ENCODE results near the gene LARP4B.

Gene LARP4B

DNA sequence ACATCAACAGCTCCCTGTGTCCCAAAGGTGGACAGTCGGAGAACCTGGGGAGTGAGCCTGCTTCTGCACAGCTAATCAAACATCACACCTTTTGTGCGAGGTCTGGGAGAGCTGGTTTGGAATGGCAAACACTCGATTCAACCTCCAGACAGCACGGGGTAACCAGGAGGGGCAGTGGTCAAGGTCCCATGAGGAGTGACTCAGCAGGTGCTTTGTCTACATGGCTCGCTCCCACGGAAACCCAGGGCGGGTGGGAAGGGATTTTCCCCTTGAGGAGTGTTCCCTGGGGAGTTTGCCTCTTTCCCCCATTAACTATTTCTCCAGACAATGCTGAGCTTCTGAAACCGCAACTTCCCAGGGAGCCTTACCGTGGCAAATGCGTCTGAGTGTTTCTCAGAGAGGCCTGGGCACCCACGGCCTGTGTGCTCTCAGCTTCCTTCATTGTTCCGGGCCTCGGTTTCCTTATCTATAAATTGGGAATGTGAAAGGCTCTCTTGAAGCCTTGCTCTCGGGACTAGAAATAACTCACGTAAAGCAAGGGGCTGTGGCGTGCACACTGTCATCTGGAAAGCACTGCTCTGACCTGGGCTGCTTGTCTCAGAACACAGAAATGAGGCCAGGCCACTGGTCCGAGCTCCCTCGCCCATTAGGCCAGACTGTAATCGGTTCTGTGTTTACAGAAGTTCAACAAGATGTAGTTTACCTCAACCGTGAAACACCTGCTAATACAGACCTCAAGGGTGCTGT, 42.7 kb upstream of the LARP4B start (continued):
- TF ChIP-seq ZNF138 (tag by site-specific recombination; IDR thresholded peaks at IDR 0.05; ENCODE audit: borderline replicate concordance) (no peak), FEZF1 (tag by site-specific recombination; IDR thresholded peaks at IDR 0.05) (no peak)
- TF ChIP-seq, protein P1, sequence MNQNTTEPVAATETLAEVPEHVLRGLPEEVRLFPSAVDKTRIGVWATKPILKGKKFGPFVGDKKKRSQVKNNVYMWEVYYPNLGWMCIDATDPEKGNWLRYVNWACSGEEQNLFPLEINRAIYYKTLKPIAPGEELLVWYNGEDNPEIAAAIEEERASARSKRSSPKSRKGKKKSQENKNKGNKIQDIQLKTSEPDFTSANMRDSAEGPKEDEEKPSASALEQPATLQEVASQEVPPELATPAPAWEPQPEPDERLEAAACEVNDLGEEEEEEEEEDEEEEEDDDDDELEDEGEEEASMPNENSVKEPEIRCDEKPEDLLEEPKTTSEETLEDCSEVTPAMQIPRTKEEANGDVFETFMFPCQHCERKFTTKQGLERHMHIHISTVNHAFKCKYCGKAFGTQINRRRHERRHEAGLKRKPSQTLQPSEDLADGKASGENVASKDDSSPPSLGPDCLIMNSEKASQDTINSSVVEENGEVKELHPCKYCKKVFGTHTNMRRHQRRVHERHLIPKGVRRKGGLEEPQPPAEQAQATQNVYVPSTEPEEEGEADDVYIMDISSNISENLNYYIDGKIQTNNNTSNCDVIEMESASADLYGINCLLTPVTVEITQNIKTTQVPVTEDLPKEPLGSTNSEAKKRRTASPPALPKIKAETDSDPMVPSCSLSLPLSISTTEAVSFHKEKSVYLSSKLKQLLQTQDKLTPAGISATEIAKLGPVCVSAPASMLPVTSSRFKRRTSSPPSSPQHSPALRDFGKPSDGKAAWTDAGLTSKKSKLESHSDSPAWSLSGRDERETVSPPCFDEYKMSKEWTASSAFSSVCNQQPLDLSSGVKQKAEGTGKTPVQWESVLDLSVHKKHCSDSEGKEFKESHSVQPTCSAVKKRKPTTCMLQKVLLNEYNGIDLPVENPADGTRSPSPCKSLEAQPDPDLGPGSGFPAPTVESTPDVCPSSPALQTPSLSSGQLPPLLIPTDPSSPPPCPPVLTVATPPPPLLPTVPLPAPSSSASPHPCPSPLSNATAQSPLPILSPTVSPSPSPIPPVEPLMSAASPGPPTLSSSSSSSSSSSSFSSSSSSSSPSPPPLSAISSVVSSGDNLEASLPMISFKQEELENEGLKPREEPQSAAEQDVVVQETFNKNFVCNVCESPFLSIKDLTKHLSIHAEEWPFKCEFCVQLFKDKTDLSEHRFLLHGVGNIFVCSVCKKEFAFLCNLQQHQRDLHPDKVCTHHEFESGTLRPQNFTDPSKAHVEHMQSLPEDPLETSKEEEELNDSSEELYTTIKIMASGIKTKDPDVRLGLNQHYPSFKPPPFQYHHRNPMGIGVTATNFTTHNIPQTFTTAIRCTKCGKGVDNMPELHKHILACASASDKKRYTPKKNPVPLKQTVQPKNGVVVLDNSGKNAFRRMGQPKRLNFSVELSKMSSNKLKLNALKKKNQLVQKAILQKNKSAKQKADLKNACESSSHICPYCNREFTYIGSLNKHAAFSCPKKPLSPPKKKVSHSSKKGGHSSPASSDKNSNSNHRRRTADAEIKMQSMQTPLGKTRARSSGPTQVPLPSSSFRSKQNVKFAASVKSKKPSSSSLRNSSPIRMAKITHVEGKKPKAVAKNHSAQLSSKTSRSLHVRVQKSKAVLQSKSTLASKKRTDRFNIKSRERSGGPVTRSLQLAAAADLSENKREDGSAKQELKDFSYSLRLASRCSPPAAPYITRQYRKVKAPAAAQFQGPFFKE (tag by site-specific recombination; IDR thresholded peaks at IDR 0.05; ENCODE audit: borderline replicate concordance) = no peak

DNA sequence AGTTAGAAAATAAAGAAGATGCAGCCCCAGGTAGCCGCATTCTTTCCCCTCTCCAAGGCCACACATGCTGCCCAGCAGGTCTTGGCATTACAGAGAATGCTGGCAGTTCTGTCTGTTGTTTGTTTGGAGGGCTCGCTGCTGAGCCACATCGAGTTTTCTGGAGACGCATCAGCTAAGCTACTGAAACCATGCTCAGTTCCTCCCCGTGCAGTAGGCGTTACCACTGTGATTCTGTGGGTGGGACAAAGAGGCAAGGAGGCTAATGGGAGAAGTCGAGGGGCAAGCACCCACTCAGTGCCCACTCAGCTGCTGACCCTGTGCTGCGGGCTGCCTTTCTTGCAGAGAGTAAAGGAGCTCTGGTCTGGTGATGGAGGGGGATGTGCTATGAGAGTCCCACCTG, 41.3 kb upstream of the LARP4B start:
- Histone ChIP-seq H3K9me3 (ENCODE audit: control insufficient read depth, insufficient read depth, low read depth, low read length) (no peaks in the 10 kb centered on the region), H3K27ac (ENCODE audit: extremely low read depth, low read depth, low read length) (no peak overlapping the region), H3K4me3 (ENCODE audit: low read depth, low read length) (no peak overlapping the region), H3K4me1 (ENCODE audit: control insufficient read depth, insufficient read depth, low read length) (no peaks in the 10 kb centered on the region), H3K36me3 (ENCODE audit: control insufficient read depth in 2 of 2, insufficient read depth in 1 of 2, low read length in 2 of 2) (peaks cover 0 to 6% of the 10 kb centered on the region in 2 experiments; a peak in 1 of 3 replicates)
- ChIA-PET POLR2A (interaction anchor here (1.0 kb wide), 1 partner anchor 14 kb away, joined by 3 read pairs; no protein-coding TSS in a partner anchor), CTCF (no interaction called here)
- TF ChIP-seq ZNF140 (tag by site-specific recombination; IDR thresholded peaks at IDR 0.05) = no peak
- TF ChIP-seq ZNF501 (tag by site-specific recombination; IDR thresholded peaks at IDR 0.05) = no peak
- no peak for TF ChIP-seq IKZF3 (tag by site-specific recombination; IDR thresholded peaks at IDR 0.05)
- TF ChIP-seq EGR2 (tag by site-specific recombination; IDR thresholded peaks at IDR 0.05; ENCODE audit: low read depth) = peak; percentile 56

DNA sequence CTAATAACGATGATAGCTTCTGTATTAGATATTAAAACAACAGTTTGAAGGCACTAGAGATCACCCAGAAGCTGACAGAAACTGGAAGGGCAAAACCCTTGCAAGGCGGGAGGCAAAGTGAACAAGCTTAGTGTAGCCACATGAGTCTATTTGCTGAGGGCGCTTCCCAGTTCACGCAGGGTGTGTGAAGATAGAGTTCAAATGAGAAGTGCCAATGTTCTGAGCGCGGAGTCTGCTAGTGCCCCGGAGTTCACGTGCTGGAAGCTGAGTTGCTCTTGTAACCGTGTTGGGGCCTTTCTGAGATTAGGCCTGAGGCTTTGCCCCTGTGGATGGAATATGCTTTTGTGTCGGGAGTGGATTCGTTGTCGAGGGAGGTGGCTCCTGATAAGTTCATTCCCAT, 40.1 kb upstream of the LARP4B start:
- ChIA-PET CTCF (no interaction called here), POLR2A (no interaction called here)
- H3K9me3 ChIP-seq (ENCODE audit: control insufficient read depth, insufficient read depth, low read depth, low read length) = no peaks in the 10 kb centered on the region
- no peak overlapping the region for H3K4me3 ChIP-seq (ENCODE audit: low read depth, low read length)
- H3K27ac ChIP-seq (ENCODE audit: extremely low read depth, low read depth, low read length) = no peak overlapping the region
- peaks cover 0 to 4% of the 10 kb centered on the region in 2 experiments; a peak in 1 of 3 replicates for H3K36me3 ChIP-seq (ENCODE audit: control insufficient read depth in 2 of 2, insufficient read depth in 1 of 2, low read length in 2 of 2)
- H3K4me1 ChIP-seq (ENCODE audit: control insufficient read depth, insufficient read depth, low read length) = no peaks in the 10 kb centered on the region
- TF ChIP-seq ZNF791 (tag by site-specific recombination; IDR thresholded peaks at IDR 0.05) = no peak
- no peak for TF ChIP-seq ZNF701 (tag by site-specific recombination; IDR thresholded peaks at IDR 0.05)
- TF ChIP-seq, protein P2, sequence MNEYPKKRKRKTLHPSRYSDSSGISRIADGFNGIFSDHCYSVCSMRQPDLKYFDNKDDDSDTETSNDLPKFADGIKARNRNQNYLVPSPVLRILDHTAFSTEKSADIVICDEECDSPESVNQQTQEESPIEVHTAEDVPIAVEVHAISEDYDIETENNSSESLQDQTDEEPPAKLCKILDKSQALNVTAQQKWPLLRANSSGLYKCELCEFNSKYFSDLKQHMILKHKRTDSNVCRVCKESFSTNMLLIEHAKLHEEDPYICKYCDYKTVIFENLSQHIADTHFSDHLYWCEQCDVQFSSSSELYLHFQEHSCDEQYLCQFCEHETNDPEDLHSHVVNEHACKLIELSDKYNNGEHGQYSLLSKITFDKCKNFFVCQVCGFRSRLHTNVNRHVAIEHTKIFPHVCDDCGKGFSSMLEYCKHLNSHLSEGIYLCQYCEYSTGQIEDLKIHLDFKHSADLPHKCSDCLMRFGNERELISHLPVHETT (tag by site-specific recombination; IDR thresholded peaks at IDR 0.05) = no peak
- no peak for TF ChIP-seq ZNF416 (tag by site-specific recombination; IDR thresholded peaks at IDR 0.05)
- TF ChIP-seq ZNF132 (tag by site-specific recombination; IDR thresholded peaks at IDR 0.05; ENCODE audit: borderline replicate concordance) = no peak
- TF ChIP-seq, protein P3, sequence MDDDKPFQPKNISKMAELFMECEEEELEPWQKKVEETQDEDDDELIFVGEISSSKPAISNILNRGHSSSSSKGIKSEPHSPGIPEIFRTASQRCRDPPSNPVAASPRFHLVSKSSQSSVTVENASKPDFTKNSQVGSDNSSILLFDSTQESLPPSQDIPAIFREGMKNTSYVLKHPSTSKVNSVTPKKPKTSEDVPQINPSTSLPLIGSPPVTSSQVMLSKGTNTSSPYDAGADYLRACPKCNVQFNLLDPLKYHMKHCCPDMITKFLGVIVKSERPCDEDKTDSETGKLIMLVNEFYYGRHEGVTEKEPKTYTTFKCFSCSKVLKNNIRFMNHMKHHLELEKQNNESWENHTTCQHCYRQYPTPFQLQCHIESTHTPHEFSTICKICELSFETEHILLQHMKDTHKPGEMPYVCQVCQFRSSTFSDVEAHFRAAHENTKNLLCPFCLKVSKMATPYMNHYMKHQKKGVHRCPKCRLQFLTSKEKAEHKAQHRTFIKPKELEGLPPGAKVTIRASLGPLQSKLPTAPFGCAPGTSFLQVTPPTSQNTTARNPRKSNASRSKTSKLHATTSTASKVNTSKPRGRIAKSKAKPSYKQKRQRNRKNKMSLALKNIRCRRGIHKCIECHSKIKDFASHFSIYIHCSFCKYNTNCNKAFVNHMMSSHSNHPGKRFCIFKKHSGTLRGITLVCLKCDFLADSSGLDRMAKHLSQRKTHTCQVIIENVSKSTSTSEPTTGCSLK (tag by site-specific recombination; IDR thresholded peaks at IDR 0.05) = no peak
- no peak for TF ChIP-seq OVOL3 (tag by site-specific recombination; IDR thresholded peaks at IDR 0.05)
- no peak for TF ChIP-seq ZFHX2 (tag by site-specific recombination; conservative IDR thresholded peaks at IDR 0.05)
- TF ChIP-seq ZNF138 (tag by site-specific recombination; IDR thresholded peaks at IDR 0.05; ENCODE audit: borderline replicate concordance) = no peak
- no peak for TF ChIP-seq SCRT1 (tag by site-specific recombination; IDR thresholded peaks at IDR 0.05; ENCODE audit: borderline replicate concordance)
- TF ChIP-seq ZNF777 (tag by site-specific recombination; IDR thresholded peaks at IDR 0.05; ENCODE audit: borderline replicate concordance) = no peak
- no peak for TF ChIP-seq KLF9 (tag by site-specific recombination; IDR thresholded peaks at IDR 0.05; ENCODE audit: low read depth)
- TF ChIP-seq ZNF266 (tag by site-specific recombination; IDR thresholded peaks at IDR 0.05; ENCODE audit: low read depth) = no peak
- no peak for TF ChIP-seq ZSCAN30 (tag by site-specific recombination; IDR thresholded peaks at IDR 0.05)
